CD4-positive, alpha-beta T cell treated with Interferon gamma for 1 hour (primary cell): ENCODE results near the gene LLPH.

ENCODE experiments used
- DNase-seq: peaks from one replicate; pipeline ENCODE4 v3.0.0-alpha.2; 2020

Gene LLPH

GRCh38 chr12:66141299-66141698 is 10.7 kb upstream of the LLPH start:
- no peak for DNase-seq

- no peak for DNase-seq
Measured at GRCh38 chr12:66140731-66141130, 10.2 kb upstream of the LLPH start.

- DNase-seq, result no peak
Measured at GRCh38 chr12:66139328-66139727, 8.8 kb upstream of the LLPH start.

- DNase-seq, result no peak
Measured at GRCh38 chr12:66137937-66138336, 7.4 kb upstream of the LLPH start.

- DNase-seq, result no peak
Measured at GRCh38 chr12:66132408-66132807, 1.9 kb upstream of the LLPH start.

GRCh38 chr12:66131067-66131688 is 628 bp upstream of the LLPH start:
- DNase-seq, result no peak

- no peak for DNase-seq
Measured at GRCh38 chr12:66129934-66130266, 650 bp downstream of the LLPH start.

- DNase-seq, result no peak
Measured at GRCh38 chr12:66127650-66128049, 2.9 kb downstream of the LLPH start.

GRCh38 chr12:66120477-66120876 is 10.1 kb downstream of the LLPH start:
- DNase-seq, result no peak

GRCh38 chr12:66119870-66120241 is 10.7 kb downstream of the LLPH start:
- DNase-seq, result no peak

GRCh38 chr12:66119229-66119869 is 11.2 kb downstream of the LLPH start:
- no peak for DNase-seq

GRCh38 chr12:66118240-66118891 is 12.2 kb downstream of the LLPH start:
- no peak for DNase-seq

GRCh38 chr12:66117242-66117641 is 13.3 kb downstream of the LLPH start:
- no peak for DNase-seq

- DNase-seq, result no peak
Measured at GRCh38 chr12:66115071-66115600, 15.4 kb downstream of the LLPH start.

- DNase-seq, result no peak
Measured at GRCh38 chr12:66113471-66113870, 17.1 kb downstream of the LLPH start.

GRCh38 chr12:66111605-66112004 is 18.9 kb downstream of the LLPH start:
- DNase-seq, result no peak

GRCh38 chr12:66109056-66109455 is 21.5 kb downstream of the LLPH start:
- no peak for DNase-seq

- DNase-seq, result no peak
Measured at GRCh38 chr12:66108386-66108785, 22.2 kb downstream of the LLPH start.

GRCh38 chr12:66107451-66107915 is 23.1 kb downstream of the LLPH start:
- DNase-seq, result peak; percentile 29

- DNase-seq, result no peak
Measured at GRCh38 chr12:66103016-66103913, 27.3 kb downstream of the LLPH start.

- DNase-seq, result no peak
Measured at GRCh38 chr12:66092559-66093269, 37.8 kb downstream of the LLPH start.

GRCh38 chr12:66090157-66090556 is 40.4 kb downstream of the LLPH start:
- no peak for DNase-seq
